ENCODE measurements around the gene NKD1.
A peak's percentile ranks its signal among the peaks of the same experiment; 100 is the strongest.
"Not testable (repeated sequence)": the region's sequence is repeated elsewhere in the genome, so short reads cannot be mapped to it uniquely, and the experiment has no call there.

Gene NKD1

GRCh38 chr16:50548125-50548908 lies at the start of gene NKD1:
Gene NKD1 (plus strand): TSS chr16:50548396. CDS start chr16:50548554, 158 bp downstream.
- peak; percentile 6 for DNase-seq

- no peak for DNase-seq
Observed at GRCh38 chr16:50498431-50499155, 49.6 kb upstream of the NKD1 start.

- DNase-seq: no peak
Observed at GRCh38 chr16:50499254-50499653, 48.9 kb upstream of the NKD1 start.

- DNase-seq: no peak
Observed at GRCh38 chr16:50500171-50500874, 47.9 kb upstream of the NKD1 start.

- no peak for DNase-seq
Observed at GRCh38 chr16:50501251-50501650, 46.9 kb upstream of the NKD1 start.

- no peak for DNase-seq
Observed at GRCh38 chr16:50501986-50502615, 46.1 kb upstream of the NKD1 start.

GRCh38 chr16:50502616-50503011 lies 45.6 kb upstream of the NKD1 start:
- no peak for DNase-seq

- DNase-seq: not testable (repeated sequence)
Observed at GRCh38 chr16:50503868-50504531, 44.2 kb upstream of the NKD1 start.

GRCh38 chr16:50505115-50505514 lies 43.1 kb upstream of the NKD1 start:
- no peak for DNase-seq

- DNase-seq: peak; percentile 2
Observed at GRCh38 chr16:50505714-50506542, 42.3 kb upstream of the NKD1 start.

- DNase-seq: no peak
Observed at GRCh38 chr16:50506543-50506937, 41.7 kb upstream of the NKD1 start.

GRCh38 chr16:50507397-50507796 lies 40.8 kb upstream of the NKD1 start:
- DNase-seq: no peak

GRCh38 chr16:50509521-50510341 lies 38.5 kb upstream of the NKD1 start:
- peak; percentile 13 for DNase-seq

GRCh38 chr16:50515218-50515617 lies 33.0 kb upstream of the NKD1 start:
- DNase-seq: no peak

- no peak for DNase-seq
Observed at GRCh38 chr16:50516401-50516800, 31.8 kb upstream of the NKD1 start.

GRCh38 chr16:50516890-50517289 lies 31.3 kb upstream of the NKD1 start:
- DNase-seq: no peak

- DNase-seq: no peak
Observed at GRCh38 chr16:50517450-50518252, 30.5 kb upstream of the NKD1 start.

- DNase-seq: no peak
Observed at GRCh38 chr16:50519001-50519400, 29.2 kb upstream of the NKD1 start.

- DNase-seq: no peak
Observed at GRCh38 chr16:50519602-50520001, 28.6 kb upstream of the NKD1 start.
